CD4-positive, alpha-beta T cell treated with Interleukin-12 subunit alpha and Interleukin-12 subunit beta, for 1 hour (primary cell): ENCODE measurements around the gene EPN1.

Experiments used
- DNase-seq: peaks from one replicate; pipeline ENCODE4 v3.0.0-alpha.2; 2020

Gene EPN1

GRCh38 chr19:55674841-55675660 is at the start of gene EPN1:
TSS of gene EPN1 (plus strand) at chr19:55675226. CDS start at chr19:55678628, 3,402 bp downstream.
- peak; percentile 98 for DNase-seq

DNA sequence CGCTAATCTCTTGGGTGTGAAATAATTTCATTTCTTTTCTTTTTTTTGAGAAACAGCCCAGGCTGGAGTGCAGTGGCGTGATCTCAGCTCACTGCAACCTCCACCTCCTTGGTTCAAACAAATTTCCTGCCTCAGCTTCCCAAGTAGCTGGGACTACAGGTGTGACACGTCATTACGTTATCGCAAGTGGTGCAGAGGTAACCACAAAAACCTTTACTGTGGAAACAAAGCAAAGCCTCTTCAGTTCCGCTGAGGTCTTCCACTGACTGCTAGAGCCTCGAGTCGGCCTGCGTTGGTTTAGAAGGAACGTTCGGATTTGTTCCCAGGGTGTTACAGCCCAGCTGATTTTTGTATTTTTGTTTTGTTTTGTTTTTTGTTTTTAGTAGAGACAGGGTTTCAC is 48.7 kb upstream of the EPN1 start:
- DNase-seq = peak; percentile 82

GRCh38 chr19:55632463-55632834 is 42.6 kb upstream of the EPN1 start:
- peak; percentile 92 for DNase-seq

DNA sequence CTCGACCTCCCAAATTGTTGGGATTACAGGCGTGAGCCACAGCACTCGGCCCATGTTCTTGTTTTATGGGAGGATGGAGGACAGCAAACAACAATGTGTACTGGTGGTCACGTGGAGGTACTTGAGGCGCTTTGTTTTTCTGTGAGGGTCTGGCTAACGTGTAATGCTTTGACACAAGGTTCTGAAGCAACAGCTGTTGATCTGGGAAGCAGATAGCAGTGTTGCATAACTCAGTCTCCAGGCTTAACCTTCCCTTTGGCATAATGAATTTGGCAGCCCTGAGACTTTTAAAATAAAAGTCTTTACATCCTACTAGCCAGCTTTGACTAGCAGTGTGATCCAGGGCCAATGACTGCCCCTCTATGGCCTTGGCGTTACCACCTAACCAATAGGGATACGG is 41.2 kb upstream of the EPN1 start:
- DNase-seq = no peak

DNA sequence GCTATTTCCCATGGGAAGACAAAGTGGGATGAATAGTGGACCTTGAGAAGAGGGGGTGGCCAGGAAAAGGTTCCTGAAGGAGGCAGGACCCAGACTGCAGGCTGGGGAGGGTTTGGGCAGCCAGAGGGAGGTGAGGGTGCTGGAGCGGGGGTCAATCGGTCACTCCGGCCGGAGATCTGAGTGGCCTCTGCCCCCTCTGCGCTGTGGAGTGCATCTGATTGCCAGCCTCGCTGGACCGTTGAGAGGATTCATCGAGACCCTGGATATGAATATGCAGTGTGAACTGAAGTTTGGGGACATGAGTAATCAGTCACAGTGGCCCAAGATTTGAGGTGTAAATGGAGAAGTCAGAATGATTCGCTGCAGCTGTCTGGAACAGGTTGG is 39.7 kb upstream of the EPN1 start:
- DNase-seq = peak; percentile 33

- DNase-seq = no peak
Observed at GRCh38 chr19:55635856-55636440, 39.1 kb upstream of the EPN1 start.

DNA sequence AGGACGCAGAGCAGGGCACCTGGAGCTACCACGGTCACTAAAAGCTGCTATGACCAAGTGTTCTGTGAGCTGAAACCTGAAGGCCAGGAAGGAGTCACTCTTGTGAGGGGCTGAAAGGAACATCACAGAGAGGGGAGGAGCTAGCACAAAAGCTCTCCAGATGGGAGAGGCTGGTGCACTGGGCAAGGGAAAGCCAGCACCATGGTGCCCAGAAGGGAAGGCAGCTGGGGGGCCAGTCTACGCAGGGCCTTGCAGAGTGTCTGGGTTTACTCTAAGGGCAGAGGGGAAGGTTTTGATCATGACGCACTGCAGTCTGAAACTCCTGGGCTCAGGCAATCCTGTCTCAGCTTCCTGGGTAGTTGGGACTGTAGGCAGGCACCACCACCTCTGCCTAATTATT is 38.3 kb upstream of the EPN1 start:
- no peak for DNase-seq

DNA sequence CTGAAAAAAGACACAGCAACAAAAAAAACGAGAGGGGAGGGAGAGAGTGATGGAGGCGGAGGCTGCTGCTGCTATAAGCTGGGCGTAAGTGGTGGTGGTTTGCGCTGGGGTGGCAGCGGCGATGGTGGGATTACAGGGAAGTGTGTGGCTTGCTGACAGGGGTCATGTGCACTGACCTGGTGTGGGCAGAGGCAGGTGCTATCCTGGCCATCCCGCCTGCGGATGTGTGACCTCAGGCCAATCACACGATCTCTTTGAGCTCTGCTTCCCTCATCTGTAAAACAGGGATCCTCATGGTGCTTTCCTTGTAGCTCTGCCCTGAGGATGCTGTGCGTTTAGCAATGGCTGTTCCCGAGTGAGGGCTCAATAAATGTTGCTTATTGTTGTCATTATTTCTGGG is 37.5 kb upstream of the EPN1 start:
- DNase-seq = no peak

- DNase-seq = peak; percentile 76
Observed at GRCh38 chr19:55638864-55639359, 36.1 kb upstream of the EPN1 start.

DNA sequence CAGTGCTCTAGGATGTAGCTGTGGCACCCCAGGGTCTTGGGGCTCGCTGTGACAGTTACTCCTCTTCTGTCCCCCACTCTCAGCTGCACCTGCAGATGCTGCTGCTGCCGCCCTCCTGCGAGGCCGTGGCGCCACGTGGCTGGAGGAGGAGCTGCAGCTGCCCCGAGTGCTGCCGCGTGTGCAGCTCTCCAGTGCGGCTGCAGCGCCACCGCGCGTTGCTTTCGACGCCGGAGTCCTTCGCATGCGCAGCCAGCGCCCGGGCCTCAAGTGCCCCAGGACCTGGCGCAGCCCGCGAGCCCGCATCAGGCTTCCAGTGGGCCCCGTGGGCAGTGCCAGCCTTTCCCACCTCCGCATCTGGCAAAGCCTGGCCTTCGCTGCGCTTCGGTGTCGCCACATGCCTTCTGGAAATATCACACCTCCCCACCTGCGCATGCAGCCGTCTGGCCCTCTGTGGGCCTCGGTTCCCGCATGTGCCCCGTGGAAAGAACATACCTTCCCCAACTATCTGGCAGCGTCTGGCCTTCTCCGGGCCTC is 34.9 kb upstream of the EPN1 start:
- DNase-seq = peak; percentile 82

DNA sequence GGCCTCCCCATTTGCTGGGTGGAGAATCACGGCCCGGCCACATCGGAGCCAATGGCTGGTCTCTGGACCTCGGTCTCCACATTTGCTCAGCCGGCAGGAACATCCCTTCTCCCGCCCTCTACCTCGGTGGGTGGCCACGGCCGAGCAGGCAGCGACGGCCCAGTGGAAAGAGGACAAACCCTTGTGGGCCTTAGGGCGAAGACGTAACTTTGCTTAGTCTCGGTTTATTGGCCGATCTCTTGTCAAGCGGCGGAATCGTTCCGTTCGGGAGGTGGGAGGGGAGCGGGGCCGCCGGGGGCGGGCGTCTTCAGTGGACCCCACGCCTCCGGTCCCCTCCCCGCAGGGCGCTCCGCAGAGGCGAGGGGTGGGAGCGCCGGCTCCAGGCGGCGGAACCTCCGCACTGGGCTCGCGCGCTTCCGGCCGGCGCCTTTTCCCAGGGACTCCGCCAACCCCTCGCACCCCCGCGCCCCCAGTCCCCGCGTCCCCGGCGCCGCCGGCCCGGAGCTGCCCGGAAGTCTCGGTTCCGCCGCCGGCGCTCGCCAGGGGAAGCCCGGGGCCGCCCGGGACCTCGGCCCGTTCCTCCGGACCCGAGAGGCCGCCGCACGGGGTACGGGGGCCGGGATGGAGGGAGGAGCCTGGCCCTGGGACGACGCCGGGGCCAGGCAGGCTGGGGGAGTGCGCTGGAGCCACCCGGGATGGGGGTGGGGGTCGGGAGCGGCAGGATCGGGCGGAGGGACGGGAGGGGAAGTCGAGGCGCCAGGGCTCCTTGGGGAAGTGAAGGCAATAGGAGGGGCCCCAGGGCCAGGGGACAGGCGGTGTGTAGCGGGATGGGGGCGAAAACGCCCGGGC is 34.2 kb upstream of the EPN1 start, which contains the start of gene ZNF580:
ZNF580 (plus strand) TSS at position 426 of the 849 bp plus-strand sequence. CDS start 1,507 bp downstream, outside the sequence.
- peak; percentile 70 for DNase-seq

GRCh38 chr19:55641426-55642152 is 33.4 kb upstream of the EPN1 start:
- DNase-seq = peak; percentile 55

GRCh38 chr19:55642153-55643002 is 32.6 kb upstream of the EPN1 start:
- DNase-seq = no peak

DNA sequence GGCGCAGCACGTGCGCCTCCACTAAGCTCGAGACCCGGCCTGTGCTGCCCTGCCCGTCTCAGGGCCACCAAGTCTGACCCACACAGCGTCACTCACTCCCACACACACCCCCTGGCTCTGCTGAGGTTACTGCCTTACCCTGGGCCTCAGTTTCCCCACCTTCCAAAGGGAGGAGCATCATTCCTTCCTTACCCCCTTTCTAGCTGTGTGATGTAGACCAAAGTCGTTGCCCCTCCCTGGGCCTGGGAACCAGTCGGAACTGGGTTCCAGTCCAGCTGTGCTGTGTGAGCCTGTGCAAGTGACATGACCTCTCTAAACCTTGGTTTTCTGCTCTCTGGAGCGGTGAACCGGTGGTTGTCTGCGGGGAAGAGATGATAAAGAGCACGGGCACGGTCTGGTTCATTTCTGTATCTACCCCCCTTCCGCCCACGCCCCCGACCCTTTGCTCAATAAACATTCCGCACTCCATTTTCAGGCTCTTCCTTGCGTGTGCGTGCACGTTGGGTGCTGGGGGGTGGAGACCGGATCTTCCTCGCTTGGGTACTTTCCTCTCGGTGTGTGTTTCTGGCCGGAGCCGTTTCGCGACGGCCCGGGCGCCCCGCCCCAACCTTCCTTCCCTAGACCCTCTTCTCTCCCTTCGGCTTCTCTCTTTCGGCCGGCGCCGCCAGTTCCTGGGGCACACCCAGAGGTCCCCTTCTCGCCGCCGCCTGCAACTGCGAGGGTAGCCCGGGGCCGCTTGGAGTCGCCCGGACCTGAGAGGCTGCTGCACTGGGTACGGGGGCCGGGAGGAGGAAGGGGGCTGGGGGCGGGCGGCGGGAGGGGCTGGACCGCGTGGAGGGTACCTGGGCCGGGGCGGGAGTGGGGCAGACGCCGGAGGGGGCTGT is 31.8 kb upstream of the EPN1 start, which contains the start of gene ZNF581:
ZNF581 (plus strand) TSS at position 647 of the 884 bp plus-strand sequence. CDS start 923 bp downstream, outside the sequence.
- peak; percentile 83 for DNase-seq

DNA sequence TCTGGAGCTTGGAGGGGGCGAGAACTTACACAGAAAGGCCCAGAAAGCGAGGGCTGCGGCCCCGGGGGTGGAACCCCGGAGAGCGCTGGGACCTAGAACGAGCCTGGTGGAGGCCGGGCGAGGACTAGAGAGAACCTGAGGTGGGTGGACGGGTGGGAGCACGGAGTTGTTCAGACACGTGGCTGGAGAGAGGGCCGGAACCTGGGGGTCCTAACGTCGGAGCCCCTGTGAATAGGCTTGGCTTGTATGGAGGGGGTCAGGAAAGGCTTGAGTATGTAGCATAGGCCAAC is 31.2 kb upstream of the EPN1 start:
- no peak for DNase-seq

GRCh38 chr19:55644191-55644833 is 30.7 kb upstream of the EPN1 start:
- DNase-seq = no peak

DNA sequence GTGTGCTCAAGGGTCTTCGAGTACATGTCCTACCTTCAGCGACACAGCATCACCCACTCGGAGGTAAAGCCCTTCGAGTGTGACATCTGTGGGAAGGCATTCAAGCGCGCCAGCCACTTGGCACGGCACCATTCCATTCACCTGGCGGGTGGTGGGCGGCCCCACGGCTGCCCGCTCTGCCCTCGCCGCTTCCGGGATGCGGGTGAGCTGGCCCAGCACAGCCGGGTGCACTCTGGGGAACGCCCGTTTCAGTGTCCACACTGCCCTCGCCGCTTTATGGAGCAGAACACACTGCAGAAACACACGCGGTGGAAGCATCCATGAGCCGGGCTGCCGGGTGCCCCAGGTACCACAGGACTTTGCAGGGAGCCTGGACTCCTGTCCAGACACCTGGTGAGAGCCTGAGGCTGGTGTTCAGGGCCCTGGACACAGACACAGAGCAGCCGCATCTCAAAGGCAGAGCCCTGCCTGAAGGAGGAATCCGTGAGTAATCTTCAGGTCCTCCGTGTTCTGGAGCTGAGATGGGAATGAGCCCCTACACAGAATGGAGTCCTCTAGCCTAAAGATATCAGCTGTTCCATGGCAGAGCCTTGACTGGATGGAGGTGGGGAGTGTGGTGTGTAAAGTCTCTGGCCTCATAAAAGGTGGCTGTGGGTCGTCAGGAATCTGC is 30.0 kb upstream of the EPN1 start:
- no peak for DNase-seq

DNA sequence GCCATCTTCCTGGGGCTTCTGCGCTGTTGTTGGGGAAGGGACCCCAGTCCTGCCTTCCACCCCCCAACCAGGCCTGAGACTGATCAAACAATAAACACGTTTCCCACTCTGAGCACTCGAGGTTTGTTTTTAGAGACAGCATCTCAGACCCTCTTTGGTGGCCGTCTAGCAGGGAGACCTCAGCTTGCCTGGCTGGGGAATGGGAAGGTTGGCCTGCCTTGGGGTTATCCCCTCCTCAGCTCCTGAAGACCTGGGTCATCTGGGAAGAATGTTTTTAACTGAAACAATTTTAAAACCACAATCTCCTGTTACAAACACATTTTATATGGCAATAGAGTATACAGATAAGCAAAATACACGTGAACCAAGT is 29.5 kb upstream of the EPN1 start:
- DNase-seq = no peak
